OCI-LY3 (cell line): Measurements from ENCODE around the gene UNC119B.

ENCODE experiments used
- EZH2phosphoT487 ChIP-seq: fragments of 200-600 bp; shearing (Covaris generic); IDR thresholded peaks from 2 replicates; pipeline ENCODE4 v1.6.1; 2018; ENCODE audit warnings: antibody characterized with exemption, mixed run types, low read depth
- TF ChIP-seq, protein P1 (sequence below): fragments of 200-600, 300-600 bp; sonication (generic); IDR thresholded peaks from 2 replicates; pipeline ENCODE4 v1.5.1; 2014; ENCODE audit warnings: antibody characterized with exemption, low read length, low read depth

DNA sequence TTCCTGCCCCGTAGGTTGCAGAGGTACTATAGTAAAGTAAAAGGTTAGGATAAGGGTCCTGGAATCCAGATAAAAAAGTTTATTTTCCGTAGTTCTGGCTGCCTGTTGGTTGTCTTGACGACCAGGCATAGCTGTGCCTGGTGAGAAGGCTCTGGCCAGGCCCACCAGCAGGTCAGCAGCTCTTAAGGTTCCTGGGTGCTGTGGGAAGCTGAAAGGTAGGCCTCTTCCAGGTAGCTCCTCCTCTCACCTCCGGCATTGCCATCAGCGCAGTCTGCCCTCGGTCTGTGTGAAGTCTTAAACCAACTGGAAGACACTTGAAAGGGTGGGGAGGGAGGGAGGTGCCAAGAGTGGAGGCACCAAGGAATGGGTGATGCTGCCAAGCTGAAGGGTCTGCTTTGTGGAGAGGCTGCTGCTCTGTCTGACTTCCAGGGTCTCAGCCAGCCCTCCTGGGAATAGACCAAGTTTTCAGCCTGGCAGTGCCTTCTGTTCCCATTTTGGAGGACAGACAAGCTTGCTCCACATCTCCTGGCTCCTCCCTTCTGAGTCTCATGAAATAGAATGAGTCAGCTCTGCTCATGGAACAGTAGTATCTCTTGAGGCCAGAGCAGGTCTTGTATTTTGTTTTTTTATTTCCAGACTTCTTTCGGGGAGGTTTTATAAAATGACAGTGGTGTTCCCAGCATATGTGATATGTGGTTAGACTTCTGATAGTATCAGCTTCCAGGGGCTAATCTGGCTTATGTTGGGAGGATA lies 10.2 kb downstream of the UNC119B start:
- TF ChIP-seq, protein P1, sequence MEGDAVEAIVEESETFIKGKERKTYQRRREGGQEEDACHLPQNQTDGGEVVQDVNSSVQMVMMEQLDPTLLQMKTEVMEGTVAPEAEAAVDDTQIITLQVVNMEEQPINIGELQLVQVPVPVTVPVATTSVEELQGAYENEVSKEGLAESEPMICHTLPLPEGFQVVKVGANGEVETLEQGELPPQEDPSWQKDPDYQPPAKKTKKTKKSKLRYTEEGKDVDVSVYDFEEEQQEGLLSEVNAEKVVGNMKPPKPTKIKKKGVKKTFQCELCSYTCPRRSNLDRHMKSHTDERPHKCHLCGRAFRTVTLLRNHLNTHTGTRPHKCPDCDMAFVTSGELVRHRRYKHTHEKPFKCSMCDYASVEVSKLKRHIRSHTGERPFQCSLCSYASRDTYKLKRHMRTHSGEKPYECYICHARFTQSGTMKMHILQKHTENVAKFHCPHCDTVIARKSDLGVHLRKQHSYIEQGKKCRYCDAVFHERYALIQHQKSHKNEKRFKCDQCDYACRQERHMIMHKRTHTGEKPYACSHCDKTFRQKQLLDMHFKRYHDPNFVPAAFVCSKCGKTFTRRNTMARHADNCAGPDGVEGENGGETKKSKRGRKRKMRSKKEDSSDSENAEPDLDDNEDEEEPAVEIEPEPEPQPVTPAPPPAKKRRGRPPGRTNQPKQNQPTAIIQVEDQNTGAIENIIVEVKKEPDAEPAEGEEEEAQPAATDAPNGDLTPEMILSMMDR: no peak
- no peak for TF ChIP-seq EZH2phosphoT487
